Mesothelial cell of epicardium (in vitro differentiated cells): ENCODE results near the gene SLCO4A1. TPM values are rescaled to one million over a fixed set of nuclear protein-coding genes. Genes with fewer than 3 reads are reported as not detected.

Experiments used
- DNase-seq, 2 experiments: peaks; one replicate each; pipeline ENCODE4 v3.0.0; 2021; ENCODE audit warnings: low spot score in 2 of 2; ENCODE audit not compliant: unreplicated experiment in 2 of 2
- H3K27ac Mint-ChIP-seq: 2 replicates; pipeline ENCODE4 v1.8.0; 2021; ENCODE audit warnings: mixed read lengths
- H3K27me3 Mint-ChIP-seq: 2 replicates; pipeline ENCODE4 v1.8.0; 2021; ENCODE audit warnings: low read depth, mixed read lengths
- H3K36me3 Mint-ChIP-seq: 2 replicates; pipeline ENCODE4 v1.8.0; 2021; ENCODE audit warnings: mixed read lengths
- H3K4me1 Mint-ChIP-seq: 2 replicates; pipeline ENCODE4 v1.8.0; 2021; ENCODE audit warnings: mixed read lengths
- H3K4me3 Mint-ChIP-seq: 2 replicates; pipeline ENCODE4 v1.8.0; 2021; ENCODE audit warnings: mild to moderate bottlenecking, moderate library complexity, mixed read lengths
- H3K9me3 Mint-ChIP-seq: 2 replicates; pipeline ENCODE4 v1.8.0; 2021; ENCODE audit warnings: mixed read lengths
- CTCF ChIP-seq: fragments of 200-600 bp; sonication (generic); IDR thresholded peaks from one replicate; pipeline ENCODE4 v1.5.0; 2021; ENCODE audit warnings: antibody characterized with exemption; ENCODE audit not compliant: unreplicated experiment
- total RNA-seq: library from RNA; stranded (reverse); gene quantifications from 3 replicates; pipeline ENCODE4 v1.2.1, GENCODE V29; 2021

The SLCO4A1 gene
- total RNA-seq, 1 donor from 2014 or later: 3.7 TPM

GRCh38 chr20:62675156-62675876, 33.0 kb downstream of the SLCO4A1 start:
- no peak overlapping the region for H3K4me3 Mint-ChIP-seq
- H3K4me1 Mint-ChIP-seq: peaks cover 5% of the 10 kb centered on the region
- peaks cover 8% of the 10 kb centered on the region for H3K9me3 Mint-ChIP-seq
- H3K27ac Mint-ChIP-seq: no peak overlapping the region
- peaks cover 1% of the 10 kb centered on the region for H3K36me3 Mint-ChIP-seq
- no peak for DNase-seq
- no peak for TF ChIP-seq CTCF
- H3K27me3 Mint-ChIP-seq: peaks cover 21% of the 10 kb centered on the region

- Mint-ChIP-seq H3K4me3 (no peak overlapping the region), H3K36me3 (peaks cover 4% of the 10 kb centered on the region), H3K27me3 (peaks cover 24% of the 10 kb centered on the region), H3K9me3 (peaks cover 13% of the 10 kb centered on the region), H3K4me1 (peaks cover 5% of the 10 kb centered on the region), H3K27ac (no peak overlapping the region)
- no peak for TF ChIP-seq CTCF
- DNase-seq: no peak
Observed at GRCh38 chr20:62675877-62676260, 33.6 kb downstream of the SLCO4A1 start.

- TF ChIP-seq CTCF: no peak
- Mint-ChIP-seq H3K27ac (no peak overlapping the region), H3K27me3 (peaks cover 29% of the 10 kb centered on the region), H3K9me3 (peaks cover 13% of the 10 kb centered on the region), H3K36me3 (peaks cover 4% of the 10 kb centered on the region), H3K4me3 (no peak overlapping the region), H3K4me1 (peaks cover 3% of the 10 kb centered on the region)
- no peak for DNase-seq
Observed at GRCh38 chr20:62676976-62677375, 34.7 kb downstream of the SLCO4A1 start.

- Mint-ChIP-seq H3K4me3 (no peak overlapping the region), H3K27me3 (peaks cover 33% of the 10 kb centered on the region), H3K36me3 (peaks cover 4% of the 10 kb centered on the region), H3K4me1 (peaks cover 3% of the 10 kb centered on the region), H3K9me3 (peaks cover 13% of the 10 kb centered on the region), H3K27ac (no peak overlapping the region)
- no peak for DNase-seq
- TF ChIP-seq CTCF: no peak
Observed at GRCh38 chr20:62677678-62678077, 35.4 kb downstream of the SLCO4A1 start.

GRCh38 chr20:62678553-62678952, 36.2 kb downstream of the SLCO4A1 start:
- Mint-ChIP-seq H3K27ac (no peak overlapping the region), H3K36me3 (peaks cover 4% of the 10 kb centered on the region), H3K4me1 (peaks cover 3% of the 10 kb centered on the region), H3K27me3 (peaks cover 41% of the 10 kb centered on the region), H3K9me3 (peaks cover 13% of the 10 kb centered on the region), H3K4me3 (no peak overlapping the region)
- DNase-seq: no peak
- TF ChIP-seq CTCF: no peak
